ENCODE results near the gene HBEGF. TPM values are rescaled to one million over a fixed set of nuclear protein-coding genes. Genes with fewer than 3 reads are reported as not detected.

The HBEGF gene
- polyA plus RNA-seq, 2 of the 4 experiments (the other 2 are of a cell fraction): 3.4 to 5.0 TPM

DNA sequence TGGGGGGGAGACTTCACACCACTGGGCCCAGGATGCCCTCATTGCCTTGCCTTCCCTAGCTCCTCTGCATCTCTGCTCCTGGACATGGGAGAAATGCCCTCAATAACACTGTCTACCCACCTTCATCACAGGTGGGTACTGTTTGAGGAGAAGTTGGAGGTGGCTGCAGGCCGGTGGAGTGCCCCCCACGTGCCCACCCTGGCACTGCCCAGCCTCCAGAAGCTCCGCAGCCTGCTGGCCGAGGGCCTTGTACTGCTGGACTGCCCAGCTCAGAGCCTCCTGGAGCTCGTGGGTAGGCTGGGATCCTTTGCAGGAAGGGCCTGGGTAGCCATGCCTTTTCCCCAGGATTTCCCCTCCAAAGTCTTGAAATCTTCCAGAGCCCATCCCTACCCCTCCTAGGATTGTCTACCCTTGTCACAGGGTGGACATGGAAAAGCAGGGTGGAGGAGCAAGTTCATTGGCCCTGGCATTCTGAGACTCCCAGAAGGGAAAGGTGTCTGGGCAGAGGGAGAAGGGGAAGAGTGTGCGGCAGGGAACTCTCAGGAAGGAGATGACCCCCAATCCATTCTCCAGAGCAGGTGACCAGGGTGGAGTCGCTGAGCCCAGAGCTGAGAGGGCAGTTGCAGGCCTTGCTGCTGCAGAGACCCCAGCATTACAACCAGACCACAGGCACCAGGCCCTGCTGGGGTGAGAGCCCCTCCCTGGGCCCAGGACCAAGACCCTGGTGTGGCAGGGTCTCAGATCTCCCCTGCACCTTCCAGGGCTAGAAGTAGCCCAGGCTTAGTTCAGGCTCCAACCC, 14.5 kb upstream of the HBEGF start:
- no peaks in the 10 kb centered on the region for H3K9me3 ChIP-seq
- H3K4me1 ChIP-seq: peaks cover 5% of the 10 kb centered on the region; the same call in 1 of the 3 replicates
- FAIRE-seq: no peak
- CTCF ChIA-PET: interaction anchor here (0.6 to 36.9 kb wide), 8 partner anchors 11 to 359 kb away, joined by 3 to 1613 read pairs (median 10); partner anchors contain the start of gene HBEGF
- TF ChIP-seq RARB (CRISPR knock-in tag; IDR thresholded peaks at IDR 0.05): no peak
- TF ChIP-seq ESRRA (IDR thresholded peaks at IDR 0.05; ENCODE audit: borderline replicate concordance, low read length): no peak
- TF ChIP-seq RNF2 (IDR thresholded peaks at IDR 0.05; ENCODE audit: borderline replicate concordance, low read depth): no peak
- no peak for TF ChIP-seq ATOH8 (CRISPR knock-in tag; IDR thresholded peaks at IDR 0.05; ENCODE audit: low read depth)
- TF ChIP-seq RAD21 (conservative IDR thresholded peaks at IDR 0.05 in 1 of 2, IDR thresholded peaks at IDR 0.05 in 1 of 2): no peak
- TF ChIP-seq BHLHE40 (IDR thresholded peaks at IDR 0.05; ENCODE audit: low read depth, low read length): no peak
- TF ChIP-seq KDM1A (IDR thresholded peaks at IDR 0.05; ENCODE audit: low read depth): no peak
- TF ChIP-seq NFE2L2 (conservative IDR thresholded peaks at IDR 0.05; ENCODE audit: low read length): no peak
- TF ChIP-seq HDAC2 (IDR thresholded peaks at IDR 0.05): no peak
- TF ChIP-seq FOXS1 (CRISPR knock-in tag; IDR thresholded peaks at IDR 0.05): no peak
- TF ChIP-seq MYC (IDR thresholded peaks at IDR 0.05; ENCODE audit: borderline replicate concordance, low read length): no peak
- TF ChIP-seq KDM5A (IDR thresholded peaks at IDR 0.05): no peak
- no peak for TF ChIP-seq USF2 (IDR thresholded peaks at IDR 0.05)
- no peak for TF ChIP-seq RFX5 (IDR thresholded peaks at IDR 0.05)
- no peak for TF ChIP-seq PHF8 (IDR thresholded peaks at IDR 0.05; ENCODE audit: borderline replicate concordance, low read depth)
- no peak for TF ChIP-seq CHD2 (IDR thresholded peaks at IDR 0.05; ENCODE audit: low read length, partially characterized antibody)
- no peak for TF ChIP-seq ZFP36 (IDR thresholded peaks at IDR 0.05; ENCODE audit: borderline replicate concordance, partially characterized antibody)
- no peak for TF ChIP-seq FOSL2 (IDR thresholded peaks at IDR 0.05)
- TF ChIP-seq FOSL2 (CRISPR knock-in tag; IDR thresholded peaks at IDR 0.05): no peak
- POLR2A ChIA-PET: no interaction called here
- H3K4me3 ChIP-seq: no peak overlapping the region
- no peak for DNase-seq (ENCODE audit: low read depth in 1 of 2, low spot score in 1 of 2)
- no peak overlapping the region for H3K27ac ChIP-seq
- 49% methylated on average over 5 of the region's 7 CpGs for WGBS (ENCODE audit: missing lambda C conversion rate)
- H3K4me2 ChIP-seq: no peak overlapping the region
- ATAC-seq: no peak

DNA sequence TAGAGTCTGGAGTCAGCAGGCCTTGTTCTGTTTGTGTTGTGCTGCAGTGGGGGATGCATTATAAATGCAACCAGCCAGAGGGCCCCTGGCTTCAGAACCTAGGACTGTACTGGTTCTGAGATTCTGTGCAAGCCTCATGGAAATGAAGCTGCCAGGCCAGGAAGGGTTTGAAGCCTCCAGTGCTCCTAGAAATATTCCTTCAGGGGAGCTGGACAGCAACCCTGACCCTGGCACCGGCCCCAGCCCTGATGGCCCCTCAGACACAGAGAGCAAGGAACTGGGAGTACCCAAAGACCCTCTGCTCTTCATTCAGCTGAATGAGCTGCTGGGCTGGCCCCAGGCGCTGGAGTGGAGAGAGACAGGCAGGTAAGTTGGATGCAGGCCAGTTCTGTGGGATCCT, 13.7 kb upstream of the HBEGF start, which contains the start of gene SLC4A9:
TSS of gene SLC4A9 (plus strand) at position 94 of the 400 bp plus-strand sequence. CDS start at position 137, 43 bp downstream.
- ChIA-PET POLR2A (no interaction called here), CTCF (interaction anchor here (0.6 to 36.9 kb wide), 6 partner anchors 10 to 360 kb away, joined by 3 to 1613 read pairs (median 43); partner anchors contain the start of gene HBEGF)
- no peak for TF ChIP-seq CHD2 (IDR thresholded peaks at IDR 0.05; ENCODE audit: low read length, partially characterized antibody)
- TF ChIP-seq EP300 (IDR thresholded peaks at IDR 0.05): no peak
- TF ChIP-seq RCOR1 (IDR thresholded peaks at IDR 0.05; ENCODE audit: low read depth, low read length): no peak
- no peak for TF ChIP-seq FOSL2 (IDR thresholded peaks at IDR 0.05)
- TF ChIP-seq FOSL2 (CRISPR knock-in tag; IDR thresholded peaks at IDR 0.05): no peak
- no peak for TF ChIP-seq REST (IDR thresholded peaks at IDR 0.05)
- TF ChIP-seq HES2 (IDR thresholded peaks at IDR 0.05): no peak
- no peak for TF ChIP-seq CBX8 (IDR thresholded peaks at IDR 0.05)
- TF ChIP-seq KDM5A (IDR thresholded peaks at IDR 0.05): no peak
- no peak for TF ChIP-seq ATOH8 (CRISPR knock-in tag; IDR thresholded peaks at IDR 0.05; ENCODE audit: low read depth)
- TF ChIP-seq MAFK (IDR thresholded peaks at IDR 0.05; ENCODE audit: partially characterized antibody): no peak
- TF ChIP-seq ZSCAN20 (CRISPR knock-in tag; IDR thresholded peaks at IDR 0.05): no peak
- no peak for TF ChIP-seq PHF8 (IDR thresholded peaks at IDR 0.05; ENCODE audit: borderline replicate concordance, low read depth)
- no peak for TF ChIP-seq ELK1 (IDR thresholded peaks at IDR 0.05; ENCODE audit: low read depth, low read length)
- TF ChIP-seq FOSB (CRISPR knock-in tag; IDR thresholded peaks at IDR 0.05): no peak
- Histone ChIP-seq H3K4me3 (no peak within 1 kb of the TSS), H3K4me2 (no peak within 1 kb of the TSS), H3K4me1 (peaks cover 5% of the 10 kb centered on the region; the same call in 1 of the 3 replicates), H3K27ac (no peak within 1 kb of the TSS), H3K9me3 (no peaks in the 10 kb centered on the region)
- DNase-seq (ENCODE audit: low read depth in 1 of 2, low spot score in 1 of 2) (no peak), FAIRE-seq (no peak), ATAC-seq (no peak)
- WGBS (ENCODE audit: missing lambda C conversion rate): 69% methylated on average over 2 of the region's 2 CpGs

All from A549 (cell line).